Stimulated activated CD8-positive, alpha-beta memory T cell treated with anti-CD3 and anti-CD28 coated beads, Interleukin-15, amount 100 ng/mL, for 4 hours (primary cell): Measurements from ENCODE around the gene TAS2R14.

Experiments used
- DNase-seq, 2 donors: peaks; one replicate each; pipeline ENCODE4 v3.0.0-alpha.2; 2020; ENCODE audit warnings: low read depth in 2 of 2

Gene TAS2R14

GRCh38 chr12:10939163-10939562 lies at the start of gene TAS2R14:
Gene TAS2R14, minus strand, starts transcription at chr12:10939263. Its CDS starts 56 bp downstream, at chr12:10939207.
- DNase-seq: no peak

- no peak for DNase-seq
Observed at GRCh38 chr12:10986812-10987211, 47.7 kb upstream of the TAS2R14 start, which contains the start of gene TAS2R50. Gene TAS2R50, minus strand, starts transcription at chr12:10986912. Its CDS starts 52 bp downstream, at chr12:10986860.

DNA sequence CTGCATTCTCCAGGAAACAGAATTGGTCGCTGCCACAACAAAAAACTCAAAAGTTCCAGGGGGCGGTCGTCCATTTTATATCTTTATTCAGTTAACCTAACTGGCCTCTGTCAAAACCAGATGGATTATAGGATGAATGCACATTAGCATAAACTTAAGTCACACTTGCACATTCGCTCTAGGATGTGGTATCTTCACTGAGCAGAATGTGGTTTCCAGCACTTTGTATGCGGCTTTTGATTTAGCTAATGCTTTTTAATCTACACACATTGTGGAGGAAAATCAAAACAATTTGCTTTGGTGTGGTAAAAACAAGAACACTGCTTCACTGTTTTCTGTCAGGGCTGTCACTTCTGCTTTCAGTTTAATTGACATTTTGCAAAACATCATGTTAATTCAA lies 43.2 kb upstream of the TAS2R14 start:
- DNase-seq: peak in 1 of 2 donors; percentile 21

DNA sequence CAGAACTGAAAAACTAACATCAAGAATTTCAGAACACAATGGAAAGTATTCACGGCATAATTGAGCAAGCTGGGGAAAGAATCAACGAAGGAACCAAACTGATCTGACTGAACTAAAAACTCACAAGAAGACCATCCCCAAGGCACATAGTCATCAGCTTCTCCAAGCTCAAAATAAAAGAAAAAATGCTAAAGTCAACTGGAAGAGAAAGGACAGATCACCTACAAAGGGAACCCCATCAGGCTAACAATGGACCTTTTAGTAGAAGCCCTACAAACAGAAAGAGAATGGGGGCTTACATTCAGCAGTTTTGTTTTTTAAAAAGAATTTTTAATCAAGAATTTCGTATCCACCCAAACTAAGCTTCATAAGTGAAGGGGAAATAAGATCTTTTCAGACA lies 35.9 kb upstream of the TAS2R14 start:
- DNase-seq: no peak

- DNase-seq: no peak
Observed at GRCh38 chr12:10968765-10969456, 29.8 kb upstream of the TAS2R14 start.

DNA sequence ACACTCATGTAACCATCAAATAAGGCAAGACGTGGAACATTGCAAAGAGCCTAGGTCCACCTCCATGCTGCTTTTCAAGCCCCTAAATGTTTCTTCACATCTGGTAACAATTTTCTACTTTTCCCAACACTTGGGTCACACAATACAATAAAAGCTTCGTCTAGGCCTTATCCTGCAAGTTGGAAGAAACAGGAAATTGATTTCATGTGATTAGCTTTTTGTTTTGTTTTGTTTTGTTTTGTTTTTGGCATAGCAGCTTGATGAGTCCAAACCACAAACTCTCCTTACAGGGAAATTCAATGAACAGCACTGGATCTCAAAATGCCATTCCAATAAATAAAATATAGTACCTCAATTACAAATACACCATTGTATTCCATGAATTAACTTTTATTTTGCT lies 28.3 kb upstream of the TAS2R14 start:
- no peak for DNase-seq

- DNase-seq: no peak
Observed at GRCh38 chr12:10966314-10966713, 27.3 kb upstream of the TAS2R14 start.

- no peak for DNase-seq
Observed at GRCh38 chr12:10965476-10965875, 26.4 kb upstream of the TAS2R14 start.

DNA sequence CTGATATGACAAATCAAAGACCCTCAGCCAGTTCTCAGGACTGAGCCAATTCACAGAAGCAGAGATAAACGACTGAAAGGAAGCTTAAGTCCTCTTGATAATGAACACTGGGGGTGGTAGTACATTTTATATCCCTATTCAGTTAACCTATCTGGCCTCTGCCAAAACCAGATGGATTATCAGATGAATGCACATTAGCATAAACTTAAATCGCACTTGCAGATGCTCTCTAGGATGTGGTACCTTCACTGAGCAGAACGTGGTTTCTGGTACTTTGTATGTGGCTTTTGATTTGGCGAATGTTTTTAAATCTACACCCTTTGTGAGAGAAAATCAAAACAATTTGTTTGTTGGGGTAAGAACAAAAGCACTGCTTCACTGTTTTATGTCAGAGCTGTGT lies 21.1 kb upstream of the TAS2R14 start:
- no peak for DNase-seq

DNA sequence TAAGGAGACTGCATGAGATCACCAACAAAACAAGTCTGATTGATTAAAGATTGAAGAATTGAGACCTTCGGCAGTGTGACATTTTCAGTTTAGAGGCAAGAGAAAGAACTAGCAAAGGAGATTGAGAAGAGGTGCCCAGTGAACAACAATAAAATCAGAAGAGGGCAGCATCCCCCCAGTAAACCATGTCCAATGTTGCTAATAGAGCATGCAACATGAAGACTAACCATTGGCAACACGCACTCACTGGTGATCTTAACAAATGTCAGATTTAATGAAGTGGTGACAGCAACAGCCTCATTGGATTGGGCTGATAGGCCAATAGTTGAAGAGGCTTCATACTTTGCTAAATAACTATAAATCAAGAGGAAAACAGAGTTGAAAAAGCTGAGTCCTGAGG lies 20.7 kb upstream of the TAS2R14 start:
- DNase-seq: no peak

GRCh38 chr12:10957741-10958140 lies 18.7 kb upstream of the TAS2R14 start:
- no peak for DNase-seq

DNA sequence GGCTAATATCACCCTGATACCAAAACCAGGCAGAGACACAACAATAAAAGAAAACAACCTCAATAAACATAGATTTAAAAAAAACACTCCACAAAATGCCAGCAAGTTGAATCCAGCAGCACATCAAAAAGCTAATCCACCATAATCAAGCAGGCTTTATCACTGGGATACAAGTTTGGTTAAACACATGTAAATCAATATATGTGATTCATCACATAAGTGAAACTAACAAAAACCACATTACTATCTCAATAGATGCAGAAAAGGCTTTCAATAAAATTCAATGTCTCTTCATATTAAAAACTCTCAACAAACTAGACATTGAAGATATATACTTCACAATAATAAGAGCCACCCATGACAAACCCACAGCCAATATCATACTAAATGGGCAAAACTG lies 17.0 kb upstream of the TAS2R14 start:
- DNase-seq: no peak

DNA sequence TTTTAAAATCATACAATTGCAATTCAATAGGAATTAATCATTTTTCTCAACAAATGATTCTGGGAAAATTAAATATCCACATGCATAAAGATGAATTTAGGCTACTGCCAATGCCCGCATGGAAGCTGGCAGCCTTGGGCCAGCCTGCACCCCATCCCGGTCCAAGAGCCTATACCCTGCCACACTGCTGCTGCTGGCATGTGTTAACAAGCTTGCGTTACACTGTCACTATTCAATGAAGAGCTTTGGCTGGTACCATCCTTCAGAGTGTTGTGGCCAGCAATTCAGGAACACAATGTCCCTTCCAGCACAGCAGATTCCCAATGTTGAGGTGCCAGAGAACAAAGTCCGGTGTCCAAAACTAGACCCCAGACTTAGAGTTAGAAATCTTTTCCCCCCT lies 13.6 kb upstream of the TAS2R14 start:
- DNase-seq: no peak

- no peak for DNase-seq
Observed at GRCh38 chr12:10943167-10943566, 4.1 kb upstream of the TAS2R14 start.

GRCh38 chr12:10941916-10942607 lies 3.0 kb upstream of the TAS2R14 start:
- DNase-seq: no peak

- DNase-seq: no peak
Observed at GRCh38 chr12:10941369-10941768, 2.3 kb upstream of the TAS2R14 start.

DNA sequence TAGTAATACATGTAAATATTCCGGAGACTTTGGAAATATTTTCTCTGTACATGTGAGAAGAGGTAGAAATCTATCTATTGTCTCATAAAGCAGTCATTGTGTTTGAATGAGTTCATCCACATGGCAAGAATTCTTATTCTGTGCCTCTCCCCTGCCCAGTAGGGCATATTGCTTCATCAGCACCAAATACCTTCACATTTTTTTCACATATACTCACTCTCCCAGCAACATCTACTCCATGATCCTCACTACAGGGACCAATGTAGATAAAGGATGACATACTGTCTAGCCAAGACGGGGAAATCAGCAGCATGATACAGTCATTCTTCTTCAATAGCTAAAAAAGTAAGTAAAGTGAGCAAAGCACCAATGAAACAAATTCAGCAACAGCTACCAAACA lies 1.3 kb upstream of the TAS2R14 start:
- DNase-seq: no peak

- no peak for DNase-seq
Observed at GRCh38 chr12:10936506-10936905, 2.6 kb downstream of the TAS2R14 start.

DNA sequence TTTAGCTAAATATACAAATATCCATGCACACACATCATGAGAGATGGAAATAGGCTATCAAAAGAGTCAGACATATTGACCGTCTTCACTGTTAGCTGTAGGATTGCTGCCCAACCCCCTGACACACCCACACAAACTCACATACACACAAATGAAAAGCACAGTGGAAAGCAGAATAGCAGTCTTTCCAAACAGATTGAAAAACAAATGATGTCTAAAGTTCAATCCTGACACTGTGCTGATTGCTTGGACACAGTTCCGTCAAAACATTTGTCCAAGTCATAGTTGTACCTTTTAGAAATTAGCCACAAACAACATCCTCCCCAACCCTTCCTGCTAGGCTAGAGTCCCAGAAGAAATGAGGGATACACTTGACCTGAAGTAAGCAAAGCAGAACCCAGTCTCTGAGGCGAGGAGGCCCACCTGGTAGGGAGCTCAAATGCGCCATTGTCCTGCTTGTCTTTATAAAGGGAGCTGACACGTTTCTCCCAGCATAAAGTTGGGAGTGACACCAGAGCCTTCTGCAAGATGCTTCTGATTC lies 10.2 kb downstream of the TAS2R14 start, which contains the start of gene PRH2:
Gene PRH2 (plus strand): TSS at position 491 of the 541 bp plus-strand sequence. CDS start 38 bp downstream, at position 529.
- no peak for DNase-seq

- no peak for DNase-seq
Observed at GRCh38 chr12:10926269-10926668, 12.8 kb downstream of the TAS2R14 start.

DNA sequence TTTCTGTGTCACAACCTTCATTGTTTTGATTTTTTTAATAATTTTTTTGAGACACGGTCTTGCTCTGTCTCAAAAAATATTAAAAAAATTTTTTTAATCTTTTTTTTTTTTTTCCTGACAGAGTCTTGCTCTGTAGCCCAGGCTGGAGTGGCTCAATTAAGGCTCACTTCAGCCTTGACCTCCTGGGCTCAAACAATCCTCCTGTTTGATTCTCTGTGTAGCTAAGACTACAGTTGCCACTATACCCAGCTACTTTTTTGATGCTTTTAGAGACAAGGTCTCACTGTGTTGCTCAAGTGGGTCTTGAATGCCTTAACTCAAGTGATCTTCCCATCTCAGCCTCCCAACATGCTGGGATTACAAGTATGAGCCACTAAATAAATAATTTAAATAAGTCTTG lies 19.3 kb downstream of the TAS2R14 start:
- no peak for DNase-seq

- DNase-seq: no peak
Observed at GRCh38 chr12:10910380-10910779, 28.7 kb downstream of the TAS2R14 start.

- DNase-seq: no peak
Observed at GRCh38 chr12:10909462-10909861, 29.6 kb downstream of the TAS2R14 start, which contains the start of gene TAS2R13. Gene TAS2R13, minus strand, starts transcription at chr12:10909562. Its CDS starts 264 bp downstream, at chr12:10909298.
